Lung (tissue), 12 donors: ENCODE measurements around the gene MAS1L. TPM values are rescaled to one million over a fixed set of nuclear protein-coding genes. Genes with fewer than 3 reads are reported as not detected.

Source experiments
- ATAC-seq: fragments of 200-7000 bp; cut with Tn5 transposase; one replicate; pipeline ENCODE4 v1.9.1; 2020; ENCODE audit warnings: moderate number of reproducible peaks; ENCODE audit not compliant: insufficient read depth, low FRiP score
- DNase-seq, 3 donors: peaks; one replicate each; pipeline ENCODE4 v3.0.0-alpha.2; 2013 to 2017
- H3K27ac ChIP-seq, 2 donors: one replicate each; pipeline ENCODE4 v1.5.1; 2013; ENCODE audit warnings: mild to moderate bottlenecking in 2 of 2, moderate library complexity in 2 of 2, control low read depth in 1 of 2, inconsistent platforms in 1 of 2, low read depth in 1 of 2, low read length in 1 of 2
- H3K27me3 ChIP-seq, 3 donors: one replicate each; pipeline ENCODE4 v1.5.1; 2013; ENCODE audit warnings: low read length in 2 of 3; ENCODE audit not compliant: control insufficient read depth in 3 of 3, insufficient read depth in 3 of 3
- H3K36me3 ChIP-seq, 4 donors: one replicate each; pipeline ENCODE4 v1.5.1; 2013; ENCODE audit warnings: low read length in 4 of 4, mild to moderate bottlenecking in 1 of 4, moderate library complexity in 1 of 4; ENCODE audit not compliant: control insufficient read depth in 4 of 4, insufficient read depth in 4 of 4
- H3K4me1 ChIP-seq, 5 donors: one replicate each; pipeline ENCODE4 v1.5.1; 2013; ENCODE audit warnings: low read length in 5 of 5, mild to moderate bottlenecking in 2 of 5, moderate library complexity in 1 of 5; ENCODE audit not compliant: control insufficient read depth in 5 of 5, insufficient read depth in 5 of 5
- H3K4me3 ChIP-seq: one replicate; pipeline ENCODE4 v1.5.1; 2013; ENCODE audit warnings: mild to moderate bottlenecking, control low read depth, moderate library complexity
- H3K9ac ChIP-seq, 2 donors: one replicate each; pipeline ENCODE4 v1.5.1; 2013; ENCODE audit warnings: low read length in 2 of 2, control low read depth in 1 of 2; ENCODE audit not compliant: insufficient read depth in 1 of 2
- H3K9me3 ChIP-seq, 4 donors: one replicate each; pipeline ENCODE4 v1.5.1; 2013; ENCODE audit warnings: low read length in 3 of 4, mild to moderate bottlenecking in 1 of 4, moderate library complexity in 1 of 4; ENCODE audit not compliant: control insufficient read depth in 4 of 4, insufficient read depth in 3 of 4
- WGBS, 2 donors: extraction: QIAGEN DNeasy Blood & Tissue Kit; methylation state at CpG; one replicate each; pipeline ENCODE4 v1.1.7; 2013; 5-methylcytosine and 5-hydroxymethylcytosine counted together
- polyA plus RNA-seq, 2 donors: library from polyadenylated mRNA; stranded (reverse); fragments of 200-250 nt; gene quantifications; one replicate each; pipeline ENCODE4 v1.2.1, GENCODE V29; 2013
- total RNA-seq, 2 donors: library from RNA; depleted of rRNA in 1 of 2; stranded (reverse); fragments of >200 nt in 1 of 2; gene quantifications; one replicate each; pipeline ENCODE4 v1.2.1, GENCODE V29; 2014 to 2021
- TF ChIP-seq, protein P1 (sequence below): IDR thresholded peaks from 2 replicates; pipeline ENCODE4 v1.5.1; 2012; ENCODE audit warnings: mild to moderate bottlenecking; ENCODE audit errors: control extremely low read depth, extremely low read depth
- donor health status: control.
- donor health status: control.
- donor health status: Bipolar disorder and iron deficiency.
- donor health status: healthy.
- donor health status: DM: yes; HTN: yes; CAD: no.

The MAS1L gene
- total and polyA plus RNA-seq, 4 donors: not detected

DNA sequence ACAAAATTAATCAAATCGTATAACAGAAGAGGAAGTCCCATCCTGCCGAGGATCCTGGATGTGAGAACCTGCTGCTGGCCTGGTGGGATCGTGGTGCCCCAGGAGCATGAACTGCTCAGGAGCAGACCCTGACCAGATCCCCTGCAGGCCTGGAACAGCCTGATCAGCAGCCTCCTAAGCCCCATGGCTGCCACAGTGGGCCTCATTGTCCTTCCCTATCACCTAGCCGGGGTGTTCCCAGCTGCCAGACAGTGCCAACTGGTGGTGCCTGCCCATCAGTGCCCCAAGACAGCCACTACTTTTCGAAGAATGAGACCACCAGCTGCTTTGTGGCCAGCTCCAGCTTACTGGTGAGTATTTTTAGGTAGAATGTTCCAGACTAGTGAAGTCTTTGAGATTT, 19.6 kb upstream of the MAS1L start:
- no peaks in the 10 kb centered on the region for H3K27me3 ChIP-seq
- peaks cover 0 to 2% (median 0%) of the 10 kb centered on the region in 4 donors for H3K9me3 ChIP-seq
- H3K9ac ChIP-seq: no peak overlapping the region
- TF ChIP-seq, protein P1, sequence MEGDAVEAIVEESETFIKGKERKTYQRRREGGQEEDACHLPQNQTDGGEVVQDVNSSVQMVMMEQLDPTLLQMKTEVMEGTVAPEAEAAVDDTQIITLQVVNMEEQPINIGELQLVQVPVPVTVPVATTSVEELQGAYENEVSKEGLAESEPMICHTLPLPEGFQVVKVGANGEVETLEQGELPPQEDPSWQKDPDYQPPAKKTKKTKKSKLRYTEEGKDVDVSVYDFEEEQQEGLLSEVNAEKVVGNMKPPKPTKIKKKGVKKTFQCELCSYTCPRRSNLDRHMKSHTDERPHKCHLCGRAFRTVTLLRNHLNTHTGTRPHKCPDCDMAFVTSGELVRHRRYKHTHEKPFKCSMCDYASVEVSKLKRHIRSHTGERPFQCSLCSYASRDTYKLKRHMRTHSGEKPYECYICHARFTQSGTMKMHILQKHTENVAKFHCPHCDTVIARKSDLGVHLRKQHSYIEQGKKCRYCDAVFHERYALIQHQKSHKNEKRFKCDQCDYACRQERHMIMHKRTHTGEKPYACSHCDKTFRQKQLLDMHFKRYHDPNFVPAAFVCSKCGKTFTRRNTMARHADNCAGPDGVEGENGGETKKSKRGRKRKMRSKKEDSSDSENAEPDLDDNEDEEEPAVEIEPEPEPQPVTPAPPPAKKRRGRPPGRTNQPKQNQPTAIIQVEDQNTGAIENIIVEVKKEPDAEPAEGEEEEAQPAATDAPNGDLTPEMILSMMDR: no peak
- no peak overlapping the region for H3K4me3 ChIP-seq
- ATAC-seq (no peak), DNase-seq (no peak)
- no peaks in the 10 kb centered on the region for H3K36me3 ChIP-seq
- no peaks in the 10 kb centered on the region for H3K4me1 ChIP-seq
- no peak overlapping the region for H3K27ac ChIP-seq
- 74 to 79% methylated on average over 5 of the region's 5 CpGs for WGBS, 2 donors

DNA sequence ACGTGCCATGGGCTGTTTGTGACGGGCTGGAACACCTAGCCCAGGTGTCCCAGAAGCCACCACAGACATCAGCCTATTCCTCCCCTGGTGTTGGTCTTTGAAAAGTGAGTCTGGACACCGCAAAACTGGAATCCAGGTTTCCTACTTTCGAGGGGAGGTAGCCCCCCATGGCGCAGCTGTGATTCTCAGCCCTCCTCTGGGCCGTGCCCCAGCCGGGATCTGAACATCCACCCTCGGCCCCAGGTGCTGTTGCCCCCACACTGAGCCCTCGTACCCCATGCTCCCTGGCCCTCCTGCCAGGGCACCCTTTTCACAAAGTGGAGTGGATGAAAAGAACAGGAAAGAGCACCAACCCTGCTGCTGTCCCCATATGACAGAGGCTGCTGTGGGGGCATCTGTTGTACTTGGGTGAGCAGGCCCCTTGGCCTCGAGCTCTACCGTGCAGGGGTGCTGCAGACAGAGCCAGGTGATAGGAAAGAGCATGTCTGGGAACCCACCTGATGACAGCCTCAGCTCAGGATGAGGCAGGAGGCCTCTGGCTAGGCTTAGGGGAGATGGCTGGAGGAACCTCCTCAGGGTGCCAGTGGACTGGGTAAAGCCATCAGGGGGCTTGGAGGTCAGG, 18.8 kb upstream of the MAS1L start:
- WGBS, 2 donors: 80 to 85% methylated on average over 11 of the region's 11 CpGs

DNA sequence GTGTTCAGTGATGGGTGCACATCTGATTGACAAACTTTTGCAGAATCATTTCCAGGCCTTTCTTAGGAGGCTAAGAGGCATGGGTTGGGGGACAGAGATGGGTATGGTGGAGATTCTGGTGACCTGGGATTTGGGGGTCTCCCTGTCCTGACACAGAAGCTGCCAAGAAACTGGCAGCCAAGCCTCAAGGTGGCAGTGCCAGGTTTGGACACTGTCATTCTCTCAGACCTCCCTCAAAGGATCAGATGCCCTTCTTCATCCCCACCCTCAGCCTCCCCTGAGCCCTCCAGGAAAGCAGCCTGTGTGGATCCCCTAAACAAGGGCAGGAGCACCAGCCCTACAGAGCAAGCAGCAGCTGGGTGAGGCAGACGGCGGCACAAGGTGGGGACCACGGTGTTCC, 18.1 kb upstream of the MAS1L start:
- Histone ChIP-seq H3K27ac (no peak overlapping the region), H3K9ac (no peak overlapping the region), H3K4me1 (no peaks in the 10 kb centered on the region), H3K27me3 (no peaks in the 10 kb centered on the region), H3K9me3 (peaks cover 0 to under 1% (median 0%) of the 10 kb centered on the region in 4 donors), H3K4me3 (no peak overlapping the region), H3K36me3 (no peaks in the 10 kb centered on the region)
- DNase-seq (no peak), ATAC-seq (no peak)
- TF ChIP-seq, protein P1: no peak
- WGBS, 2 donors: 90 to 94% methylated on average over 3 of the region's 3 CpGs

More for the DNA sequence above, 18.8 kb upstream of the MAS1L start:
- no peaks in the 10 kb centered on the region for H3K36me3 ChIP-seq
- H3K4me3 ChIP-seq: no peak overlapping the region
- H3K9me3 ChIP-seq: peaks cover 0 to 2% (median 0%) of the 10 kb centered on the region in 4 donors
- H3K27me3 ChIP-seq: no peaks in the 10 kb centered on the region
- DNase-seq: no peak
- no peak overlapping the region for H3K9ac ChIP-seq
- no peak for ATAC-seq
- H3K27ac ChIP-seq: no peak overlapping the region
- TF ChIP-seq, protein P1: no peak
- H3K4me1 ChIP-seq: no peaks in the 10 kb centered on the region

DNA sequence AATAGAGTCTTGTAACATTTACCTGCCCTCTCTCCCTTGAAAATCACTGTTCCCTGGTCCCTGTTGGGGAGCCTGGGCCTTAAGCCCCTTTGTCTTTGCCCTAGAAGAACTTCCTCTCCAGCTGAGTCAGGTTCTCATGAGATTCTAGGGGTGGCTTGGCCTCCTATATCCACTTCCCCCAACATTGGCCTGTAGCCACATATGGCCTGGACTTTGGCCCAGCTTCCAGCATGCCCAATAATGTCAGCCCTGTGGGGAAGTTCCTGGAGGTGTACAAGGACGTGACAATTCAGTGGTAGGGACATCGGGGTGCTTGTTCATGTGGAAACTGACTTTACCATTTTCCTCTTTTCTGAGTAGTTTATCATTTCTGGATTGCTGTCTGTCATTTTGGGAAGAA, 17.2 kb upstream of the MAS1L start:
- ATAC-seq (no peak), DNase-seq (peak in 1 of 3 donors; percentile 24)
- Histone ChIP-seq H3K9me3 (no peaks in the 10 kb centered on the region), H3K9ac (no peak overlapping the region), H3K4me1 (no peaks in the 10 kb centered on the region), H3K27ac (no peak overlapping the region), H3K27me3 (no peaks in the 10 kb centered on the region), H3K4me3 (no peak overlapping the region), H3K36me3 (no peaks in the 10 kb centered on the region)
- WGBS, 2 donors: 63 to 64% methylated on average over 2 of the region's 2 CpGs
- TF ChIP-seq, protein P1: no peak
